GM12878 (cell line): ENCODE results near the gene SYNGR3. TPM values are rescaled to one million over a fixed set of nuclear protein-coding genes. Genes with fewer than 3 reads are reported as not detected.

Experiments used
- ATAC-seq: fragments of 200-7000 bp; cut with Tn5 transposase; 3 replicates; pipeline ENCODE4 v1.9.1; 2020; ENCODE audit warnings: mild to moderate bottlenecking, moderate library complexity
- BruUV-seq: library from RNA; stranded (reverse); fragments of 400-500 nt; replicated peaks from 2 replicates; lab custom pipeline; 2021; lab: Mats Ljungman, UMichigan
- CTCF ChIA-PET: fragments of 300-600 bp; sonication (Branson Sonifier 250); formaldehyde crosslinking; extraction: SDS; loops from one replicate; lab custom pipeline; 2021; ENCODE audit warnings: inconsistent platforms; lab: Yijun Ruan, JAX
- POLR2A ChIA-PET: fragments of 350-600 bp; formaldehyde crosslinking; extraction: SDS; loops from one replicate; lab custom pipeline; 2021; ENCODE audit warnings: inconsistent platforms; lab: Charles Lee
- RAD21 ChIA-PET: fragments of 300-600 bp; sonication (Branson Sonifier 250); formaldehyde crosslinking; loops from one replicate; lab custom pipeline; 2023; ENCODE audit warnings: antibody characterized with exemption; ENCODE audit not compliant: unreplicated experiment; lab: Charles Lee
- SMC1A ChIA-PET: fragments of 300-600 bp; sonication (Branson Sonifier 250); formaldehyde crosslinking; loops from one replicate; lab custom pipeline; 2023; ENCODE audit not compliant: unreplicated experiment, uncharacterized antibody; lab: Charles Lee
- DNase-seq: peaks from one replicate; pipeline ENCODE4 v3.0.0-alpha.2; 2011; ENCODE audit warnings: low read depth, low spot score
- FAIRE-seq: peaks from 3 replicates; lab custom pipeline; 2011; peaks lifted over from hg19 to GRCh38; lab: Jason Lieb, UNC
- H2AFZ ChIP-seq: 2 replicates; pipeline ENCODE4 v1.6.0; 2011; ENCODE audit warnings: low read depth, low read length, control low read depth; ENCODE audit not compliant: control insufficient read depth
- H3K27ac ChIP-seq: 2 replicates; pipeline ENCODE4 v1.5.1; 2011; ENCODE audit warnings: control low read depth; ENCODE audit not compliant: control insufficient read depth, insufficient read depth
- H3K27me3 ChIP-seq, 2 experiments: replicated peaks in 1 of 2; 2 replicates each; pipeline versions ENCODE4 v1.6.0 to v1.6.1; 2011; ENCODE audit warnings: low read length in 1 of 2; ENCODE audit not compliant: control insufficient read depth in 2 of 2, insufficient read depth in 2 of 2
- H3K36me3 ChIP-seq, 2 experiments: 2 replicates each; pipeline ENCODE4 v1.5.1; 2011; ENCODE audit warnings: low read length in 1 of 2; ENCODE audit not compliant: control insufficient read depth in 2 of 2, insufficient read depth in 2 of 2
- H3K4me1 ChIP-seq: 2 replicates; pipeline ENCODE4 v1.6.1; 2011; ENCODE audit warnings: mild to moderate bottlenecking, low read length, moderate library complexity, mixed read lengths; ENCODE audit not compliant: control insufficient read depth, insufficient read depth
- H3K4me2 ChIP-seq: 2 replicates; pipeline ENCODE4 v1.6.0; 2011; ENCODE audit warnings: control low read depth; ENCODE audit not compliant: control insufficient read depth, insufficient read depth
- H3K4me3 ChIP-seq: fragments of 200-600 bp; sonication (generic); 2 replicates; pipeline ENCODE4 v1.5.1; 2016
- H3K79me2 ChIP-seq: 2 replicates; pipeline ENCODE4 v1.6.0; 2011; ENCODE audit warnings: low read length; ENCODE audit not compliant: control insufficient read depth, insufficient read depth
- H3K9ac ChIP-seq: 2 replicates; pipeline ENCODE4 v1.8.0; 2011; ENCODE audit warnings: low read length, control low read depth, mixed read lengths; ENCODE audit not compliant: control insufficient read depth, insufficient read depth
- H3K9me3 ChIP-seq: replicated peaks from 3 replicates; pipeline ENCODE4 v1.5.1; 2011; ENCODE audit warnings: mild to moderate bottlenecking, low read length; ENCODE audit not compliant: control insufficient read depth, insufficient read depth
- H4K20me1 ChIP-seq: 2 replicates; pipeline ENCODE4 v1.6.0; 2011; ENCODE audit not compliant: control insufficient read depth, insufficient read depth
- CTCF ChIP-seq, 3 experiments: IDR thresholded peaks in 2 of 3; conservative IDR thresholded peaks in 1 of 3; 2 replicates each; pipeline ENCODE4 v1.5.1; 2011; ENCODE audit warnings: low read depth in 3 of 3, low read length in 3 of 3, mild to moderate bottlenecking in 3 of 3, control low read depth in 2 of 3, moderate library complexity in 2 of 3, inconsistent platforms in 1 of 3, mixed read lengths in 1 of 3; ENCODE audit not compliant: control insufficient read depth in 2 of 3, insufficient read depth in 1 of 3; ENCODE audit errors: extremely low read depth in 1 of 3
- DPF2 ChIP-seq: fragments of 450-650 bp; IDR thresholded peaks from 2 replicates; pipeline ENCODE4 v1.6.1; 2017; ENCODE audit warnings: mild to moderate bottlenecking
- TCF12 ChIP-seq: IDR thresholded peaks from 2 replicates; pipeline ENCODE4 v1.6.1; 2011; ENCODE audit warnings: low read depth, mild to moderate bottlenecking, low read length
- ZNF207 ChIP-seq: fragments of 450-650 bp; IDR thresholded peaks from 2 replicates; pipeline ENCODE4 v1.6.1; 2014; ENCODE audit warnings: antibody characterized with exemption, mild to moderate bottlenecking, borderline replicate concordance
- WGBS: methylation state at CpG from one replicate; pipeline ENCODE4 v1.1.6; 2016; ENCODE audit warnings: low lambda C conversion rate; ENCODE audit not compliant: insufficient replicate concordance, insufficient coverage; ENCODE audit errors: missing lambda C conversion rate; 5-methylcytosine and 5-hydroxymethylcytosine counted together
- in situ Hi-C: fragments of 300-500 bp; cut with MboI; formaldehyde crosslinking; loops from 9 replicates; pipeline ENCODE4 v1.14.3; 2018; ENCODE audit warnings: mixed read lengths
- intact Hi-C: fragments of 100-400 bp; cut with micrococcal nuclease; formaldehyde crosslinking; loops from one replicate; pipeline ENCODE4 v1.14.2; 2022; ENCODE audit not compliant: unreplicated experiment
- polyA plus RNA-seq, 11 experiments: library from polyadenylated mRNA; depleted of rRNA in 4 of 11; unstranded in 6 of 11; stranded (reverse) in 5 of 11; fragments of >200 nt; fragmentation: Nextera tagmentation in 4 of 11; fragmentation: Illumina TruSeq in 1 of 11; extraction: Ambion mirVana in 4 of 11; extraction: Trizol in 1 of 11; gene quantifications; 1 replicate in 1 of 11; 2 replicates in 10 of 11; pipeline versions ENCODE4 v1.2.1 to v1.2.3, GENCODE V29; 2011 to 2016; ENCODE audit warnings: inconsistent platforms in 2 of 11, missing spikeins in 2 of 11, low read depth in 1 of 11
- total RNA-seq, 4 experiments: library from RNA; depleted of rRNA in 3 of 4; stranded (reverse); fragments of >200 nt in 3 of 4; fragmentation: Illumina TruSeq in 1 of 4; extraction: Trizol in 1 of 4; gene quantifications; 2 replicates each; pipeline versions ENCODE4 v1.2.1 to v1.2.3, GENCODE V29; 2013 to 2021

Gene SYNGR3
- total and polyA plus RNA-seq, 10 of the 15 experiments (the other 5 are each of a cell fraction or from before 2014, with no cell fraction given): 1.2 to 18.1 (median 6.6) TPM

GRCh38 chr16:1982013-1982433 is 7.7 kb upstream of the SYNGR3 start:
- ChIA-PET RAD21 (interaction anchor here (0.9 to 2.6 kb wide), 5 partner anchors 9 to 155 kb away, joined by 3 to 12 read pairs (median 5); partner anchors contain the start of genes FAHD1, HAGH and RPS2), CTCF (interaction anchor here (0.7 to 1.8 kb wide), 7 partner anchors 9 to 159 kb away, joined by 3 to 5 read pairs (median 5); partner anchors contain the start of gene RNF151), POLR2A (interaction anchor here (0.6 to 4.7 kb wide), 7 partner anchors 9 to 177 kb away, joined by 4 to 25 read pairs (median 7); partner anchors contain the start of genes MSRB1, NDUFB10, RPS2 and TBL3), SMC1A (interaction anchor here (1.2 to 1.7 kb wide), 4 partner anchors 15 to 26 kb away, joined by 3 to 7 read pairs (median 4); partner anchors contain the start of gene RPS2)
- peaks cover 5 to 18% of the 10 kb centered on the region in 2 experiments; a peak in 3 of 4 replicates for H3K36me3 ChIP-seq
- H3K4me3 ChIP-seq: no peak overlapping the region
- no peaks in the 10 kb centered on the region for H4K20me1 ChIP-seq
- FAIRE-seq: no peak
- no peak for ATAC-seq
- no peaks in the 10 kb centered on the region for H3K9me3 ChIP-seq
- no peak for DNase-seq
- no peak overlapping the region for H3K27ac ChIP-seq
- TF ChIP-seq TCF12 (0 out of 2 replicates have a peak, but pooled peaks have one; percentile 3), DPF2 (no peak)
- no peak overlapping the region for H3K9ac ChIP-seq
- intact Hi-C loops (no loop called here), in situ Hi-C loops (no loop called here)
- H3K27me3 ChIP-seq: 0 out of 4 replicates have a peak, but pooled peaks cover 0 to 5% of the 10 kb centered on the region in 2 experiments
- WGBS: 17% methylated on average over 5 of the region's 5 CpGs
- no TSS peak for BruUV-seq
- H3K79me2 ChIP-seq: no peaks in the 10 kb centered on the region; the same call in none of the 2 replicates
- H3K4me1 ChIP-seq: peaks cover 28% of the 10 kb centered on the region
- no peak overlapping the region for H3K4me2 ChIP-seq
- H2AFZ ChIP-seq: no peak overlapping the region

- Histone ChIP-seq H3K9me3 (no peaks in the 10 kb centered on the region), H3K27me3 (0 out of 4 replicates have a peak, but pooled peaks cover 0 to 5% of the 10 kb centered on the region in 2 experiments), H3K4me3 (no peak overlapping the region), H4K20me1 (no peaks in the 10 kb centered on the region), H3K27ac (no peak overlapping the region), H3K4me2 (peak overlapping the region; percentile 87; the same call in 1 of the 2 replicates), H2AFZ (no peak overlapping the region), H3K79me2 (no peaks in the 10 kb centered on the region; the same call in none of the 2 replicates), H3K9ac (no peak overlapping the region), H3K36me3 (peaks cover 5 to 9% of the 10 kb centered on the region in 2 experiments; a peak in 3 of 4 replicates), H3K4me1 (peaks cover 28% of the 10 kb centered on the region)
- WGBS: 39% methylated on average over 19 of the region's 19 CpGs
- TF ChIP-seq CTCF (IDR thresholded peaks at IDR 0.05 in 2 of 3, conservative IDR thresholded peaks at IDR 0.05 in 1 of 3; ENCODE audit: control insufficient read depth in 2 of 3, extremely low read depth in 1 of 3, insufficient read depth in 1 of 3, low read depth in 3 of 3, low read length in 3 of 3) (peak in 1 of 3 experiments; percentile 11; a peak in 1 of 6 replicates), ZNF207 (no peak)
- CTCF ChIA-PET: interaction anchor here (0.9 to 1.1 kb wide), 2 partner anchors 14 to 21 kb away, joined by 3 to 5 read pairs; no protein-coding TSS in a partner anchor
- RAD21 ChIA-PET: interaction anchor here (0.9 to 2.1 kb wide), 3 partner anchors 13 to 157 kb away, joined by 3 to 6 read pairs (median 5); partner anchors contain the start of genes FAHD1 and HAGH
- POLR2A ChIA-PET: interaction anchor here (3.0 to 4.7 kb wide), 3 partner anchors 8 to 18 kb away, joined by 18 to 25 read pairs (median 21); partner anchors contain the start of genes RPS2 and TBL3
- DNase-seq (no peak), ATAC-seq (no peak), FAIRE-seq (no peak)
- SMC1A ChIA-PET: interaction anchor here (1.3 kb wide), 1 partner anchor 21 kb away, joined by 4 read pairs; no protein-coding TSS in a partner anchor
- in situ Hi-C loops (no loop called here), intact Hi-C loops (no loop called here)
- no TSS peak for BruUV-seq
These were observed 6.7 kb upstream of the SYNGR3 start for GRCh38 chr16:1982991-1983543.
